Right lobe of liver (tissue), 6 donors: ENCODE measurements around the gene TRHDE. TPM values are rescaled to one million over a fixed set of nuclear protein-coding genes. Genes with fewer than 3 reads are reported as not detected.

Source experiments
- ATAC-seq, 4 donors: fragments of 200-7000 bp; cut with Tn5 transposase; one replicate each; pipeline ENCODE4 v1.9.1; 2020; ENCODE audit warnings: mild to moderate bottlenecking in 4 of 4, moderate library complexity in 4 of 4
- DNase-seq, 3 donors: peaks; one replicate each; pipeline ENCODE4 v3.0.0-alpha.2; 2020
- H3K27ac ChIP-seq, 3 donors: fragments of 200-600 bp; one replicate each; pipeline ENCODE4 v1.8.0; 2022
- H3K27me3 ChIP-seq, 2 donors: fragments of 200-600 bp; one replicate each; pipeline ENCODE4 v1.8.0; 2022
- H3K36me3 ChIP-seq, 4 donors: fragments of 200-600 bp; sonication (generic) in 1 of 4; one replicate each; pipeline versions ENCODE4 v1.5.1 to v1.8.0; 2017 to 2022; ENCODE audit warnings: control low read depth in 1 of 4
- H3K4me1 ChIP-seq, 4 donors: fragments of 200-600 bp; sonication (generic) in 1 of 4; one replicate each; pipeline versions ENCODE4 v1.5.1 to v1.8.0; 2017 to 2022; ENCODE audit warnings: control low read depth in 1 of 4
- H3K4me3 ChIP-seq, 3 donors: fragments of 200-600 bp; one replicate each; pipeline ENCODE4 v1.8.0; 2022
- H3K9me3 ChIP-seq, 4 donors: fragments of 200-600 bp; sonication (generic) in 1 of 4; one replicate each; pipeline versions ENCODE4 v1.5.1 to v1.8.0; 2017 to 2022; ENCODE audit warnings: control low read depth in 1 of 4
- POLR2A ChIP-seq: fragments of 450-650 bp; IDR thresholded peaks from one replicate; pipeline ENCODE4 v1.6.1; 2017; ENCODE audit warnings: antibody characterized with exemption, mild to moderate bottlenecking
- WGBS: methylation state at CpG from one replicate; pipeline ENCODE4 v1.1.6; 2018; ENCODE audit warnings: low coverage, low lambda C conversion rate; ENCODE audit not compliant: insufficient coverage; ENCODE audit errors: missing lambda C conversion rate; 5-methylcytosine and 5-hydroxymethylcytosine counted together
- intact Hi-C, 2 donors: fragments of 100-400 bp; cut with DNase I; formaldehyde crosslinking; loops; one replicate each; pipeline versions ENCODE4 v1.11.2 to v1.14.1; 2022
- total RNA-seq, 6 experiments: library from RNA; depleted of rRNA in 2 of 6; stranded (reverse); fragments of >200 nt in 2 of 6; fragmentation: NEBNext Ultra II Directional in 3 of 6; extraction: Animal tissue kit (Norgen Biotek cat#: 25700) in 3 of 6; gene quantifications; one replicate each; pipeline versions ENCODE4 v1.1.0 to v1.2.4, GENCODE V29; 2016 to 2023
- TF ChIP-seq, protein P1 (sequence below), 4 donors: fragments of 200-600 bp in 3 of 4; fragments of 450-650 bp in 1 of 4; IDR thresholded peaks; one replicate each; pipeline versions ENCODE4 v1.5.1 to v1.8.0; 2016 to 2022; ENCODE audit warnings: antibody characterized with exemption in 4 of 4, mild to moderate bottlenecking in 2 of 4
- donor health status: DM: no; HTN: yes; CAD: no.
- donor health status: DM: no; HTN: no; CAD: no.
- donor health status: DM: no; HTN: no; CAD: no.
- donor health status: DM: no; HTN: yes; CAD: no.
- donor health status: DM: no; HTN: yes; CAD: no.

Gene TRHDE
- total RNA-seq, 6 experiments from 2014 or later, result 0.10 to 4.3 (median 0.90) TPM

DNA sequence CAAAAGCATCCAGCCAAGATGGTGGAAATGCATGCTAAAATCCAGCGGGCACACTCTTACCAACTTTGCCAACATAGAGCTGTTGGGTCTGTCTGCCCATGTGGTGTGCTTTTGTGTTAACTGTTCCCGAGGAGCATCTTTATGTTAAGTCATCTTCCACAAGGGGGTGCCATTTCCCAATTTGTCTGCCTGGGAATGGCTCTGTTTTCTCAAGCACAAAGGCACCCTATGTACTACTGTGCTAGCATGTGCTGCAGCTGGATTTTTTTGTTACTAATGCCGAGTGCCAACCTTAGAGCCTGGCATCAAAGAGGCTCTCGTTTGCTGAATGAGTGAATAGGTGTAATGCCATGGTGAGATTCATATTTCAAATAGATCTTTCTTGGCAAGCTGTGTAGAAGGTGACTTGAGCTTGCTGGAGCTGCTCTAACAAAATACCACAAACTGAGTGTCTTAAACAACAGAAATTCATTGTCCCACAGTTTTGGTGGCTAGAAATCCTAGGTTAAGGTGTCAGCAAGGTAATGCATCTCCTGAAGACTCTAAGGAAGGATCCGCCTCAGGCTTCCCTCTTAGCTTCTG lies 74.3 kb downstream of the TRHDE start:
- DNase-seq, result peak in 1 of 3 donors; percentile 67
- 24% methylated on average over 5 of the region's 5 CpGs for WGBS
- intact Hi-C loops, result no loop called here

DNA sequence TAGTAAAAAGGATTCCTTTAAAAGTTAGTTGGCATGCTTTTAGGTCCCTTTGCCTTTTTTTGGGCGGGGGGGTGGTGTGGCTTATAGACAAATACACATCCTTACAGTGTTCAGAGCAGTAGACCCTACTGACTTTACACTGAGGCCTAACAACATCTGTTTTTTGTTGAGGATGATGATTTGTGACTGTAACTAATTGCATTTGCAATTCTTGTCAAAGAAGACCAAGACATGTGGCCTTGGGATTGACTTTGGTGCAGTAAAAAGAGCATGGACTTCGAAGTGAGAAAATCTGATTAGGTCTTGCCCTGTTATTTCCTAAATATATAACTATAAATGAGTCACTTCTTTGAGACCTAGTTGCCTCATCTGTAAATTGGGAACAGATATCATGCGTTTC lies 77.3 kb downstream of the TRHDE start:
- H3K36me3 ChIP-seq, result no peaks in the 10 kb centered on the region
- no peak for TF ChIP-seq POLR2A
- TF ChIP-seq, protein P1, sequence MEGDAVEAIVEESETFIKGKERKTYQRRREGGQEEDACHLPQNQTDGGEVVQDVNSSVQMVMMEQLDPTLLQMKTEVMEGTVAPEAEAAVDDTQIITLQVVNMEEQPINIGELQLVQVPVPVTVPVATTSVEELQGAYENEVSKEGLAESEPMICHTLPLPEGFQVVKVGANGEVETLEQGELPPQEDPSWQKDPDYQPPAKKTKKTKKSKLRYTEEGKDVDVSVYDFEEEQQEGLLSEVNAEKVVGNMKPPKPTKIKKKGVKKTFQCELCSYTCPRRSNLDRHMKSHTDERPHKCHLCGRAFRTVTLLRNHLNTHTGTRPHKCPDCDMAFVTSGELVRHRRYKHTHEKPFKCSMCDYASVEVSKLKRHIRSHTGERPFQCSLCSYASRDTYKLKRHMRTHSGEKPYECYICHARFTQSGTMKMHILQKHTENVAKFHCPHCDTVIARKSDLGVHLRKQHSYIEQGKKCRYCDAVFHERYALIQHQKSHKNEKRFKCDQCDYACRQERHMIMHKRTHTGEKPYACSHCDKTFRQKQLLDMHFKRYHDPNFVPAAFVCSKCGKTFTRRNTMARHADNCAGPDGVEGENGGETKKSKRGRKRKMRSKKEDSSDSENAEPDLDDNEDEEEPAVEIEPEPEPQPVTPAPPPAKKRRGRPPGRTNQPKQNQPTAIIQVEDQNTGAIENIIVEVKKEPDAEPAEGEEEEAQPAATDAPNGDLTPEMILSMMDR (IDR thresholded peaks at IDR 0.05), result no peak
- whole genome bisulfite sequencing, result 45% methylated on average over 3 of the region's 3 CpGs
- DNase-seq, result no peak
- no peak overlapping the region for H3K27ac ChIP-seq
- H3K4me3 ChIP-seq, result no peak overlapping the region
- no peak for ATAC-seq
- no peaks in the 10 kb centered on the region for H3K27me3 ChIP-seq
- H3K9me3 ChIP-seq, result no peaks in the 10 kb centered on the region
- intact Hi-C loops, result no loop called here
- no peaks in the 10 kb centered on the region for H3K4me1 ChIP-seq

More for the DNA sequence above, 74.3 kb downstream of the TRHDE start:
- Histone ChIP-seq H3K36me3 (no peaks in the 10 kb centered on the region), H3K27me3 (no peaks in the 10 kb centered on the region), H3K4me3 (no peak overlapping the region), H3K4me1 (no peaks in the 10 kb centered on the region), H3K27ac (no peak overlapping the region), H3K9me3 (no peaks in the 10 kb centered on the region)
- ATAC-seq, result peak; percentile 87 to 96 (median 92)
- no peak for TF ChIP-seq POLR2A
- TF ChIP-seq, protein P1 (IDR thresholded peaks at IDR 0.05), result peak; percentile 56 to 66 (median 64)

DNA sequence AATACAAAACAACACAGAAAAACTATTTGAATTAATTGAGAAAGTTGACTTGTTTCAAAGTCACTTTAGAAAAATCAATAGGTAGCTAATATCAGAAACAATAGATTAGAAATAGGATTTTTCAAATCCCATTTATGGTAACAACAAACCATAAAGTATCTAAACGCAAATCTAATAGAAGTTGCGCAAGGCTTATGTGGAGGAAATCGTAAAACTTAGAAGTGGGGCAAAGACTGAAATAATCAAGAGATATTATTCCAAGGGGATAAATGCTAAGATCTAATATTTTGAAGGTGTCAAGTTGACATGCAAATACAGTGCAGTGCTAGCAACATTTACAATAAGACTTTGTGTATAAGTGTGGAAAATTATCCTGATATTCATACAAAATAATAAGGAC lies 87.2 kb downstream of the TRHDE start:
- intact Hi-C loops, result no loop called here
- Histone ChIP-seq H3K9me3 (no peaks in the 10 kb centered on the region), H3K27me3 (no peaks in the 10 kb centered on the region), H3K27ac (no peak overlapping the region), H3K36me3 (no peaks in the 10 kb centered on the region), H3K4me3 (no peak overlapping the region), H3K4me1 (no peaks in the 10 kb centered on the region)
- ATAC-seq (no peak), DNase-seq (no peak)
- WGBS, result 90% methylated on average over 3 of the region's 3 CpGs
- no peak for TF ChIP-seq POLR2A
- TF ChIP-seq, protein P1 (IDR thresholded peaks at IDR 0.05), result no peak

DNA sequence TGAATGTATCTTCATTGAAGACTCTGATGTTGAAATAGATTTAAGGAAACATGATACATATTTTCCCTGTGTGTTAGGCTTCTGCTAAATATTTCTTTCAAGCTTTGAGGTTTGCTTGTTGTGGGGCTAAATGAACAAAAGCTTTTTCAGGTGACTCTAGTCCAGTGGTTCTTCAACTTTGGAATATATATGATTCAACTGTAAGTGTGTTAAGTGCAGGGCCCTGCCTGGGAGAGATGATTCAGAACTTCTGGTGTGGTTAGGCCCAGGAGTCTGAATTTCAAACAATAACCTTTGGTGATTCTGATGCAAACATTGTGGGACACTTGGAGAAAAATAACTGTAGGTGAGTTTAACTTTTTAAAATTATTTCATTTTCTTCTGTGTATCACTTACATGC lies 93.0 kb downstream of the TRHDE start:
- H3K27me3 ChIP-seq, result no peaks in the 10 kb centered on the region
- no peak overlapping the region for H3K4me3 ChIP-seq
- DNase-seq, result no peak
- no peaks in the 10 kb centered on the region for H3K4me1 ChIP-seq
- TF ChIP-seq POLR2A, result no peak
- TF ChIP-seq, protein P1 (IDR thresholded peaks at IDR 0.05), result no peak
- H3K27ac ChIP-seq, result no peak overlapping the region
- no peak for ATAC-seq
- no peaks in the 10 kb centered on the region for H3K36me3 ChIP-seq
- no peaks in the 10 kb centered on the region for H3K9me3 ChIP-seq
- intact Hi-C loops, result no loop called here

DNA sequence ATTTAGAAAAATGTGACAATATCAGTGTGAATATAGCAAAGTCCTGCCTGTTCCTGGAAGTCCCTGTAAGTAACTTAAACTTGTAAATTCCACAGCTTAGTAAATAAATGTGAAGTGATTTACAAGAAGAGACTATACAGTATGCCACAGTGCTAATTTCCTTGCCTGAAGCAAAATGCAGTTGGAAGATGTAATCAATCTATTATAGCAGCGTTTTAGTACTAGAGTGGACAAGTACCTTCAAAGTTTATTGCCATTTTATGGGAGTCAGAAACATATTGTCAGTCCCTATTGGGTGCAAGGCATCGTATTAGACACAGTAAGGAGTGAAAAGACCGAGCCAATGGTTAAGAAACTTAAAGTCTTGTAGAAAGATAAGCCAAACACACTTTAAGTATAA lies 94.1 kb downstream of the TRHDE start:
- no peaks in the 10 kb centered on the region for H3K27me3 ChIP-seq
- TF ChIP-seq, protein P1 (IDR thresholded peaks at IDR 0.05), result no peak
- no peak for TF ChIP-seq POLR2A
- no peak overlapping the region for H3K27ac ChIP-seq
- H3K4me1 ChIP-seq, result no peaks in the 10 kb centered on the region
- H3K36me3 ChIP-seq, result no peaks in the 10 kb centered on the region
- no peak for ATAC-seq
- no peak for DNase-seq
- H3K4me3 ChIP-seq, result no peak overlapping the region
- 46% methylated on average over 3 of the region's 3 CpGs for WGBS
- H3K9me3 ChIP-seq, result no peaks in the 10 kb centered on the region
- intact Hi-C loops, result no loop called here
